Epithelial cell of proximal tubule (primary cell): Measurements from ENCODE around the gene ATP11A. TPM values are rescaled to one million over a fixed set of nuclear protein-coding genes. Genes with fewer than 3 reads are reported as not detected.

Experiments used
- DNase-seq: peaks from one replicate; pipeline ENCODE4 v3.0.0-alpha.2; 2011; ENCODE audit warnings: low read depth
- H3K4me3 ChIP-seq: 2 replicates; pipeline ENCODE4 v1.5.1; 2011; ENCODE audit warnings: low read depth, mild to moderate bottlenecking, low read length
- total RNA-seq: library from RNA; depleted of rRNA; stranded (reverse); fragments of >200 nt; gene quantifications from 2 replicates; pipeline ENCODE4 v1.2.3, GENCODE V29; 2015
- TF ChIP-seq, protein P1 (sequence below): conservative IDR thresholded peaks from 2 replicates; pipeline ENCODE4 v1.5.1; 2012; ENCODE audit warnings: low read depth, mild to moderate bottlenecking, low read length

ATP11A gene
- total RNA-seq, 1 donor from 2014 or later: 27.2 TPM

DNA sequence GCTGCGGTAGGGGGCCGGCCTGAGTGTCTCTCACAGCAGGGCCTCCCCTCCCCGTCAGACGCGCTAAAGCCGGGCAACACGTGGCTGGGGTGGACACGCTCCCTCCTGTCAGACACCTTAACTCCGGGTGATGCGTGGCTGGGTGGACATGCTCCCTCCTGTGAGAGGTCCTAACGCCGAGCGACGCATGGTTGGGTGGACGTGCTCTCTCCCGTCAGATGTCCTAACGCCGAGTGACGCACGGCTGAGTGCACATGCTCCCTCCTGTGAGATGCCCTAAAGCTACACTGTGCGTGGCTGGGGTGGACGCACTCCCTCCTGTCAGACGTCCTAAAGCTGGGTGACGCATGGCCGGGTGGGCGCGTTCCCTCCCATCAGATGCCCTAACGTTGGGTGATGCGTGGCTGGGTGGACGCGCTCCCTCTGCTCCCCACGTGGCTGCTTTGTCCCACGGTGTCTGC lies 153.1 kb downstream of the ATP11A start:
- no peak for DNase-seq
- TF ChIP-seq, protein P1, sequence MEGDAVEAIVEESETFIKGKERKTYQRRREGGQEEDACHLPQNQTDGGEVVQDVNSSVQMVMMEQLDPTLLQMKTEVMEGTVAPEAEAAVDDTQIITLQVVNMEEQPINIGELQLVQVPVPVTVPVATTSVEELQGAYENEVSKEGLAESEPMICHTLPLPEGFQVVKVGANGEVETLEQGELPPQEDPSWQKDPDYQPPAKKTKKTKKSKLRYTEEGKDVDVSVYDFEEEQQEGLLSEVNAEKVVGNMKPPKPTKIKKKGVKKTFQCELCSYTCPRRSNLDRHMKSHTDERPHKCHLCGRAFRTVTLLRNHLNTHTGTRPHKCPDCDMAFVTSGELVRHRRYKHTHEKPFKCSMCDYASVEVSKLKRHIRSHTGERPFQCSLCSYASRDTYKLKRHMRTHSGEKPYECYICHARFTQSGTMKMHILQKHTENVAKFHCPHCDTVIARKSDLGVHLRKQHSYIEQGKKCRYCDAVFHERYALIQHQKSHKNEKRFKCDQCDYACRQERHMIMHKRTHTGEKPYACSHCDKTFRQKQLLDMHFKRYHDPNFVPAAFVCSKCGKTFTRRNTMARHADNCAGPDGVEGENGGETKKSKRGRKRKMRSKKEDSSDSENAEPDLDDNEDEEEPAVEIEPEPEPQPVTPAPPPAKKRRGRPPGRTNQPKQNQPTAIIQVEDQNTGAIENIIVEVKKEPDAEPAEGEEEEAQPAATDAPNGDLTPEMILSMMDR: no peak
- H3K4me3 ChIP-seq: peak overlapping the region; percentile 1

DNA sequence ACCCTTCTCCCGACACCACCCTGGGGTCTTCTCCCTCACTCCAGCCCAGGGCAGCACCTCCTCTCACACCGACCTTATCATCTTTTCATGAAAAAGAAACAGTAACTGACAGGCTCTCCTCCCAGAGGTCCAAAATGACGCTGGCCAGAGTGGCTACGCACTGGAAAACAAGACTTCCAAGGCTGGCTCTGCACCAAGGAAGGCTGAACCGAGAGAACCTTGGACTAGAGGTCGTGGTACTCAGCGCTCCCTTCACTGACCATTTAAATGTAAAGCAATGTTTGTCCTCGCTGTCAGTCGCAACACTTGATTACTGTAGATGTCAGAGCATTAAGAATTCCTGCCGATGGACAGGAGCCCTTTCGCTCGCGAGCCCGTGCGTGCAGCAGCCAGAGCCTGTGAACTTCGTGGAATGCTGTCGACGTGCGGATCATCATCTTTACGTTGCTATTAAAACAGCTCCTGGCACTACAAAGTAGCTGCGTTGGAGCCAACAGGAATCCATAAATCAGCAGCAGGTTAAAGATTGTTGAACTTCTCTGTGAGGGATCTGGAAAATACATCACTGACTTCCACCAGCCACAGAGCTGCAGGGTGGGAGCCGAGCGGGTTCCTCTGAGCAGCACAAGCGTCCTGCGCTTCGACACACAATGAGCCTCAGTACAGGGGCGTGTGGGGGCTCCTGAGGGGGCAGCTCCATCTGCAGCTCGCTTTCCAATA lies 153.7 kb downstream of the ATP11A start:
- H3K4me3 ChIP-seq: no peak overlapping the region
- TF ChIP-seq, protein P1: no peak
- DNase-seq: no peak

DNA sequence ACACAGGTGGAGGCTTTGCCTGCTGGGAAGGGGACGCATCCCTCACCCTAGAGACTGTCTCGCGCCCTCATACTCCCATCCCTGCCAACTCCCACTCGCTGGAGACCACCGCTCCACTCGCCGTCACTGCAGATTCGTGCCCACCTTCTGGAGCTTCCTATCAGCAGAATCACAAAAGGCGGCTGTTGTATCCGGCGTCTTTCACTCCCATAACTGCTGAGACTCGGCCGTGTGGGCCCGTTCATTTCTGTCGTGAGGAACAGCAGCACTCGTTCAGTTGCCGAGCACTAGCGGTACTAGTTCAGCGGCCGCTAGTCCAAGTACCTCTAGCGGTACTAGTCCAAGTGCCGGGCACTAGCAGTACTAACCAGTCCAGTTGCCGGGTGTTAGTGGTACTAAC lies 154.6 kb downstream of the ATP11A start:
- TF ChIP-seq, protein P1: no peak
- no peak for DNase-seq
- no peak overlapping the region for H3K4me3 ChIP-seq

DNA sequence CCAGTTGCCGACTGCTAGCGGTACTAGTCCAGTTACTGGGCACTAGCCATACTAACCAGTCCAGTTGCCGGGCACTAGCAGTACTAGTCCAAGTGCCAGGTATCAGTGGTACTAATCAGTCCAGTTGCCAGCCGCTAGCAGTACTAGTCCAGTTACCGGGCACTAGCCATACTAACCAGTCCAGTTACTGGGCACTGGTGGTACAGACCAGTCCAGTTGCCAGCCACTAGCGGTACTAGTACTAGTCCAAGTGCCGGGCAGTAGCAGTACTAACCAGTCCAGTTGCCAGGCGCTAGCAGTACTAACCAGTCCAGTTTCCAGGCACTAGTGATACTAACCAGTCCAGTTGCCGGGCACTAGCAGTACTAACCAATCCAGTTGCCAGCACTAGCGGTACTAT lies 155.0 kb downstream of the ATP11A start:
- TF ChIP-seq, protein P1: no peak
- no peak overlapping the region for H3K4me3 ChIP-seq
- DNase-seq: no peak

DNA sequence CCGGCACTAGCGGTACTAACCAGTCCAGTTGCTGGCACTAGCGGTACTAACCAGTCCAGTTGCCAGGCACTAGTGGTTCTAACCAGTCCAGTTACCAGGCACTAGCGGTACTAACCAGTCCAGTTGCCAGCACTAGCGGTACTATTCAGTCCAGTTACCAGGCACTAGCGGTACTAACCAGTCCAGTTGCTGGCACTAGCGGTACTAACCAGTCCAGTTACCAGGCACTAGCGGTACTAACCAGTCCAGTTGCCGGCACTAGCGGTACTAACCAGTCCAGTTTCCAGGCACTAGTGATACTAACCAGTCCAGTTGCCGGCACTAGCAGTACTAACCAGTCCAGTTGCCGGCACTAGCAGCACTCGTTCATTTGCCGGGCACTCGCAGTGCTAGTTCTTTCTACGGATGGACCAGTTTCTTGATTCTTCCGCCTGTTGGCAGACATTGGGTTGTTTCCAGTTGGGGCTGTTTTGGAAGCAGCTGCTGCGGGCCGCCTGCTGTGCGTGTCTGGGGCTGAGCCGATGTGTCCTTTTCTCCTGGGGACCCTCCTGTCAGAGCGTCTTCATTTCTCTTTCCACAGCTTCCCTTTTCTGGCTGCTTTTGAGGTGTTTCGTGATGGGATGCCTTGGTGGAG lies 155.8 kb downstream of the ATP11A start:
- no peak for DNase-seq
- H3K4me3 ChIP-seq: no peak overlapping the region
- TF ChIP-seq, protein P1: no peak

DNA sequence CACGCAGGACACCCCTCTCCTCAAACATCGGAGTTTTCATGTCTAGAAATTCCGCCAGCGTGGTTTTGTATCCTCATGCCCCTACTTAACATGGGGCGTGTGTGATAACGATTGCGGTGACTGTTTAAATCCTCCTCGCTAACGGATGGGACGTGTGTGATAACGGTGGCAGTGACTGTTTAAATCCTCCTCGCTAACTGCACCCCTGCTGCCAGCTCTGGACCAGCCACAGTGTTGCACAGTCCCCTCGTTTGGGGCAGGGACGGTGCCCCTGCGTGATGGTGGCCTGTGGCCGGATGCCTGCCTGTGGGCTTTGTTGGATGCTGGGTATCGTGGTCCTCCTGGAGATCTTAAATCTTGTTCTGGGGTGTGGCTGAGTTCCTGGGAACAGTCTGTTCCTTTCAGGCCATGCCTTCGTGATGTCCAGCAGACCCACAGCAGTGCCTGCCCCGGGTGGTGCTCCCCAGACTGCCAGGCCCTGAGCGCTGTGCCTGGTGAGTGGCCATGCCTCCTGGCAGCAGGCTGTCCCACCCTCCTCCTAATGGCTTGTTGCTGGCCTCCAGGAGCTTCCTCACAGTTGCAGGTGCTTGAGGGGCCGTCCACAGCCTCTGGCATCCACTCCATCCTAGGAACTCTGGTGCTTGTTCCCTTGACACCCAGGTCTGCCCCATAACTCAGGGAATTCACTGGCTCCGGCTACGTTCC lies 156.7 kb downstream of the ATP11A start:
- no peak for DNase-seq
- TF ChIP-seq, protein P1: no peak
- no peak overlapping the region for H3K4me3 ChIP-seq
